ENCODE results near the gene AMOTL1. TPM values are rescaled to one million over a fixed set of nuclear protein-coding genes. Genes with fewer than 3 reads are reported as not detected.
"Not testable (repeated sequence)": the region's sequence is repeated elsewhere in the genome, so short reads cannot be mapped to it uniquely, and the experiment has no call there.

AMOTL1 gene
- total and polyA plus RNA-seq, 7 donors, result 0.69 to 161 (median 96.3) TPM

DNA sequence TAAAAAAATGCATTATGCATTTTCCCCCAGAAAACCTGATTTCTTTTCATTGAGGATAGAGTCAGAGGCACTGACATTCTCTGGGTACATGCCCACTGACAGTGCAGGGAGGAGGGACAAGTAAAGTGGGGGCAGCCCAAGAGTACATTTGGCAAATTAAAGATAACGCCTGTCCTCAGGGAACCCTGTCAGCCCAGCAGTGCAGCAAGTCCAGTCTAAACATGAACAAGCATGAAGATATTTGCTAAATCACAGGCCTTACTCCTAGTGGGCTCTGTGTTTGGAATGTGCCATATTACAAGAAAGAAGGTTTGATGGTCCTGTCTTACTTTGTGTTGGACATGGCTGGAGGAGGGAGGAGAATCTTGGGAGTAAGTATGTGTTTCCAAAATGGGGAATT lies 37.9 kb downstream of the AMOTL1 start:
- H3K9me3 ChIP-seq, result no peaks in the 10 kb centered on the region
- peaks cover 0 to 92% (median 76%) of the 10 kb centered on the region in 4 donors for H3K4me1 ChIP-seq
- intact Hi-C loops (cut with DNase I), result no loop called here
- WGBS, 2 donors, result 47 to 91% methylated on average over 1 of the region's 1 CpG
- H3K4me3 ChIP-seq, result no peak overlapping the region
- no peak for DNase-seq
- H3K27ac ChIP-seq, result peak overlapping the region; percentile 46 to 75 (median 62)
- peaks cover 0 to 17% (median 2%) of the 10 kb centered on the region in 4 donors for H3K36me3 ChIP-seq
- H3K27me3 ChIP-seq, result no peaks in the 10 kb centered on the region
- no peak for TF ChIP-seq CTCF (IDR thresholded peaks at IDR 0.05)
- TF ChIP-seq POLR2AphosphoS5 (IDR thresholded peaks at IDR 0.05), result peak in 1 of 4 donors; percentile 32

DNA sequence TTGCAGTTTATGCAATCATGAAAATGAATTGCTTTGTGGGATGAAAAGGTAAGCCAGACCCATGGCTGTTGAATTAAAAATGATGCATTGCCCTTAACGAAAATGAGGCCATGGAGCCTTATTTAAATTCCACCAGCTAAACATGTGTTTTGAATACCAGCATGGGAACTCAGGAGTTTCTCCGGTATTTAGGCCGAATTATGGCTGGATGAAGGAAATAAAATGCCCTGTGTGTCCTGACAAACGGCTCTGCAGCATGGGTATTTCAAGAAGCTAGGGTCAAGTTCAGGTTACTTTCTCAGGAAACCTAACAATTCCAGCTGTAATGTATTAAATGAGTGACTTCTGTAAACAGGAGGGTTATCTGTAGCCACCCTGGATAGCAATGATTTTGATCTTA lies 38.3 kb downstream of the AMOTL1 start:
- Histone ChIP-seq H3K27me3 (no peaks in the 10 kb centered on the region), H3K4me3 (no peak overlapping the region), H3K27ac (peak overlapping the region in 3 of 4 donors; percentile 59 to 75 (median 66)), H3K4me1 (peaks cover 0 to 92% (median 75%) of the 10 kb centered on the region in 4 donors), H3K9me3 (no peaks in the 10 kb centered on the region), H3K36me3 (peaks cover 0 to 17% (median 2%) of the 10 kb centered on the region in 4 donors)
- intact Hi-C loops (cut with DNase I), result no loop called here
- TF ChIP-seq POLR2AphosphoS5 (IDR thresholded peaks at IDR 0.05), result no peak
- no peak for TF ChIP-seq CTCF (IDR thresholded peaks at IDR 0.05)
- no peak for TF ChIP-seq POLR2A (IDR thresholded peaks at IDR 0.05)
- TF ChIP-seq EP300 (IDR thresholded peaks at IDR 0.05), result no peak
- no peak for DNase-seq
- 74 to 76% methylated on average over 4 of the region's 4 CpGs for WGBS, 2 donors

DNA sequence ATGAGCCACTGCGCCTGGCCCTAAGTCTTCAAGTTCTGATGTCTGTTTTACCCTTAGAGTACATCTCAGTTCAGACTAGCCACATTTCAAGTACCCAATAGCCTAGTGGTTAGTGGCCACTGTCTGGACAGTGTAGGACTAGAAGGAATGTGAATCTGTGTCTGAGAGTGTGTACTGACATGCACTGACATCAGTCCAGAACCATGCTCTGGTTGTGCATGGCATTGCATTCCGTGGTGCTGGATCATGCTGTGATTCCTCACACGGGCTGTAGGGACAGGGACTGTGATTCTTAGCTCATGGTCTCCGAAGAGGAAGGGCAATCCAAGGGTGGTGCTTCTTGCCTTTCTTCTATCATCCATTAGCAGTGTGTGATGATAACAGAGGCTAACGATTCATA lies 41.1 kb downstream of the AMOTL1 start:
- no peak for TF ChIP-seq POLR2A (IDR thresholded peaks at IDR 0.05)
- TF ChIP-seq CTCF (IDR thresholded peaks at IDR 0.05), result peak in 1 of 4 experiments; percentile 9
- TF ChIP-seq POLR2AphosphoS5 (IDR thresholded peaks at IDR 0.05), result peak in 2 of 4 donors; percentile 40 to 65
- no peak for TF ChIP-seq EP300 (IDR thresholded peaks at IDR 0.05)
- peaks cover 0 to 89% (median 74%) of the 10 kb centered on the region in 4 donors for H3K4me1 ChIP-seq
- H3K36me3 ChIP-seq, result peaks cover 0 to 9% (median 0%) of the 10 kb centered on the region in 4 donors
- H3K27me3 ChIP-seq, result no peaks in the 10 kb centered on the region
- no peak overlapping the region for H3K4me3 ChIP-seq
- peak overlapping the region in 2 of 4 donors; percentile 60 to 67 for H3K27ac ChIP-seq
- H3K9me3 ChIP-seq, result no peaks in the 10 kb centered on the region
- 80 to 84% methylated on average over 5 of the region's 5 CpGs for WGBS, 2 donors
- no peak for DNase-seq
- intact Hi-C loops (cut with DNase I), result no loop called here

- H3K9me3 ChIP-seq, H3K4me3 ChIP-seq, DNase-seq, H3K36me3 ChIP-seq, H3K27me3 ChIP-seq: not testable (repeated sequence)
- peak overlapping the region; percentile 56 to 83 (median 77) for H3K27ac ChIP-seq
- WGBS, 2 donors, result 92 to 94% methylated on average over 8 of the region's 9 CpGs
- peaks cover 0 to 93% (median 67%) of the 10 kb centered on the region in 4 donors for H3K4me1 ChIP-seq
- intact Hi-C loops (cut with DNase I), result loop anchor here (5.0 kb wide), 1 partner anchor 41 kb away; no protein-coding TSS in a partner anchor
Observed at GRCh38 chr11:94812724-94813720, 44.9 kb downstream of the AMOTL1 start.

- Histone ChIP-seq H3K4me1 (peaks cover 0 to 89% (median 59%) of the 10 kb centered on the region in 4 donors), H3K27me3 (no peaks in the 10 kb centered on the region), H3K9me3 (no peaks in the 10 kb centered on the region), H3K27ac (peak overlapping the region; percentile 56 to 83 (median 77)), H3K36me3 (peaks cover 0 to 15% (median 0%) of the 10 kb centered on the region in 4 donors), H3K4me3 (no peak overlapping the region)
- 80 to 81% methylated on average over 7 of the region's 7 CpGs for WGBS, 2 donors
- intact Hi-C loops (cut with DNase I), result loop anchor here (5.0 kb wide), 1 partner anchor 42 kb away; no protein-coding TSS in a partner anchor
- DNase-seq, result peak; percentile 82
- no peak for TF ChIP-seq CTCF (IDR thresholded peaks at IDR 0.05)
- no peak for TF ChIP-seq POLR2A (IDR thresholded peaks at IDR 0.05)
- peak; percentile 15 to 69 (median 33) for TF ChIP-seq EP300 (IDR thresholded peaks at IDR 0.05)
- TF ChIP-seq POLR2AphosphoS5 (IDR thresholded peaks at IDR 0.05), result peak; percentile 71 to 88 (median 80)
Observed at GRCh38 chr11:94814272-94814976, 46.3 kb downstream of the AMOTL1 start.

Data from sigmoid colon (tissue), 7 donors.